HG03442 (cell line): Measurements from ENCODE around the gene LCTL.
"Not testable (repeated sequence)": the region's sequence is repeated elsewhere in the genome, so short reads cannot be mapped to it uniquely, and the experiment has no call there.

Experiments
- ATAC-seq: cut with Tn5 transposase; IDR thresholded peaks from one replicate; pipeline ENCODE4 v1.9.1; 2021; ENCODE audit warnings: mild to moderate bottlenecking, moderate library complexity; ENCODE audit not compliant: unreplicated experiment

LCTL gene

DNA sequence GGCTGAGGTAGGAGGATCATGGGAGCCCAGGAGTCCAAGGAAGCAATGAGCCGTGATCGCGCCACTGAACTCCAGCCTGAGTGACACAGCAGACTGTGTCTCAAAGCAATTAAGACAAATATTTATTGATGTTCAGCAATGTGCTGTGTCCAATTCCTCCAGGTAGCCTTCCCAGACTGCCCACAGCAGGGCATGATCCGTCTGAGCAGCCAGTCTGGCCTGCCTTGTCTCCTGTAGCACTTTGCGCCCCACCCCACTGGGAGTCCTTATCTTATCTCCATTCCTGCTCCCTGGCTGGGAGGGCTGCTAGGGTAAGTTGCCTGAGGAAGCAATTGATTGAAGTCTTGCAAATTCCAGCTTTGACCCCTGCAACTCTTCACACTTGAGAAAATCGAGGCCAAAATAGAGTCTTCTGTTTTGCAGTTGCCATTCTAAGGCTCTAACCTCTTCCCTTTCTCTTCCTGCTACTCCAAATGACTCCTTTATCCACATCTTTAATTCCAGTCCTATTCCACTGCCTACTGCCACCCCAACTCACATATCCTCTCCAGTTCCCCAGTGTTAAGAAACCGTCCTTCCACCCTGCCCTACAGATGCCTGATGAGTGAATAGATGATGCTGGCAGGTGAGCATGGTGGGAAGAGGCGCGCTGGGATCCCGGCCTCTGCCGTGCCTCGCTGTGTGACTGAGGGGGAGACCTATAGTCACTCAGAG is 26.9 kb upstream of the LCTL start:
- ATAC-seq = no peak

GRCh38 chr15:66591322-66591862 is 25.6 kb upstream of the LCTL start:
- no peak for ATAC-seq

DNA sequence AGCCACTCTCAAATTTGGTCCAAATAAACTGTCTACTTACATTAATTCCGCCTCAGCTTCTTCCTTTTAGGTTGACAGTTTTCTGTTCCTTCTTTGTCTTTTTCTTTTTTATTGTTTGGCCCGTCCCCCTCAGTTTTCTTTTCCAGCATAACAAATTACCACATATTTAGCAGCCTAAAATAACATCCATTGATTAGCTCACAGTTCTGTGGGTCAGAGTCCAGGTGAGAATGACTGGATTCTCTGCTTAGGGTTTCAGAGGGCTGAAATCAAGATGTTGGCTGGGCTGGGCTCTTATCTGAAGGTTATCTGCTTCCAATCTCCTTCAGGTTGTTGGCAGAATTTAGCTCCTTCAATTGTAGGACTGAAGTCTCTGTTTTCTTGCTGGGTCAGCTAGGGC is 24.6 kb upstream of the LCTL start:
- ATAC-seq = no peak

DNA sequence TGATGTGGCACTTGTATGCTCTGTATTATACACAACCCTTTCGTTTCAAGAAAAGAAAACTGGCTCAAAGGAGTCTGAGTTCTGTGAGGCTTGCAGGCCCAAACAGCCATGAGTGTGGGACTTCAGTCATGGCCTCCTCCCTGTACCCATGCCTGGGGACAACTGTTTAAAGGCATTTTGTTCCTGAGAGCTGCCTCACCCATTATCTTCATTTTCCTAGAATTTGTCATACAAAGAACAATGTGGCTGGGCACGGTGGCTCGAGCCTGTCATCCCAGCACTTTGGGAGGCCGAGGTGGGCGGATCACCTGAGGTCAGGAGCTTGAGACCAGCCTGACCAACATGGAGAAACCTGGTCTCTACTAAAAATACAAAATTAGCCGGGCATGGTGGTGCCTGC is 23.6 kb upstream of the LCTL start:
- ATAC-seq = not testable (repeated sequence)

DNA sequence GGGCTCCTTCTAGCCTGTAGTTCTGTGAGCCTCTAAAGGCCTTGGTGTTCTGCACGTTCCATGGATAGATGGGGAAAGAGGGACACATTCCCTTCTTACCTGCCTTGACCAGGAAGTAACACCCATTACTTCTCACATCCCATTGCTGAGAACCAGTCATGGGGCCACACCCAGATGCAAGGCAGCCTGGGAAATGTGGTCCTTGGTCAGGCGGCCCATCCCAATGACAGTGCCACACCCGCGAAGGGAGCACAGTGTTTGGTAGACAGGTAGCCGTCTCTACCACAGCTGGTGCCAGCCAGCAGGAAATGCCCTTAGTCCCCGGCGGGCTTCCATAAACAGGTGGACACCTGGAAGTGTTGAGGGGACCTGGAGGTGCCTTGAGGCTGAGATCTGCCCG is 23.2 kb upstream of the LCTL start:
- ATAC-seq = no peak

GRCh38 chr15:66588537-66588936 is 22.7 kb upstream of the LCTL start:
- ATAC-seq = no peak

DNA sequence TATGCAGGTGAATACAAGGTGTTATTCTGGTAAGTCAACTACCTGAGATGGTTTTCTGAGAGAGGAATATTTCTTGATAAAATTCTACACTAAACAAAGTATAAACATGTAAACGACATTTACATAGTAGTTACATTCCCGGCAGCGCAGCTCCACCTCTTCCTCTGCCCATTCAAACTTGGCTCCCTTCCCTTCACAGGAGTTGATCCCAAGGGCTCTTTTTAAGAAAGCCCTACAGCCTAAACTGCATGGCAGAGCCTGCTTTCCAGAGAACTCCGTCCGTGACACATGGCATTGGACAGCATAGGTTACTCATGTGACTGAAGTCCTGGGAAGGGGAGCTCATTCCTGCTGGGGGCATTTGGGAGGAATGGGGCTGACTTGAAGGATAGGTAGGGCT is 22.0 kb upstream of the LCTL start:
- ATAC-seq = no peak

- ATAC-seq = no peak
These were observed 21.2 kb upstream of the LCTL start for GRCh38 chr15:66587020-66587419.

- ATAC-seq = no peak
These were observed 20.6 kb upstream of the LCTL start for GRCh38 chr15:66586155-66586976.

DNA sequence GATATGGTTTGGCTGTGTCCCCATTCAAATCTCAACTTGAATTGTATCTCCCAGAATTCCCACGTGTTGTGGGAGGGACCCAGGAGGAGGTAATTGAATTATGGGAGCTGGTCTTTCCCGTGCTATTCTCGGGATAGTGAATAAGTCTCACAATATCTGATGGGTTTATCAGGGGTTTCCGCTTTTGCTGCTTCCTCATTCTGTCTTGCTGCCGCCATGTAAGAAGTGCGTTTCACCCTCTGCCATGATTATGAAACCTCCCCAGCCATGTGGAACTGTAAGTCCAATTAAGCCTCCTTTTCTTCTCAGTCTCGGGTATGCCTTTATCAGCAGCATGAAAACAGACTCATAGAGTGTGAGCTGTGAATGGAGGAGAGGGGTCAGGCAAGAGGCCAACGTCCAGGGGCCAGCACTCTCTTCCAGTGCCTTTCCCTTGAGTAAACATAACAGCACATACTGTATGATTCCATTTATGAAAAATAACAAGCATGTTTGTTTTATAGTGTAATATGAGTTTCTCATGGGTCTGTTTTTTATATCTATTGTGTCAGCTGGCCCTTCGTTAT is 16.3 kb upstream of the LCTL start:
- no peak for ATAC-seq

- ATAC-seq = no peak
These were observed 14.8 kb upstream of the LCTL start for GRCh38 chr15:66580643-66581042.

GRCh38 chr15:66578286-66578875 is 12.6 kb upstream of the LCTL start:
- no peak for ATAC-seq

GRCh38 chr15:66574596-66574950 is 8.8 kb upstream of the LCTL start:
- ATAC-seq = no peak

GRCh38 chr15:66573719-66574595 is 8.2 kb upstream of the LCTL start:
- ATAC-seq = no peak

DNA sequence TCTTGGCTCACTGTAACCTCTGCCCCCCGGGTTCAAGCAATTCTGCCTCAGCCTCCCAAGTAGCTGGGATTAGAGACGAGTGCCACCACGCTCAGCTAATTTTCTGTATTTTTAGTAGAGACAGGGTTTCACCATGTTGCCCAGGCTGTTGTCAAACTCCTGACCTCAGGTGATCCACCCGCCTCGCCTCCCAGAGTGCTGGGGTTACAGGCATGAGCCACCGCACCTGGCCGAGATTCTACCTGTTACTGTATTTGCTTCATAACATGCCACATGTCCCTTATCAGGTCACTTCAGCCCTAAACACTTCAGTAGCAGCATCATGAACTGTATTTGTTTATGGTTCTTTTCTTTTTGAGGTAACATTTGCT is 7.5 kb upstream of the LCTL start:
- ATAC-seq = no peak

- ATAC-seq = no peak
These were observed 6.3 kb upstream of the LCTL start for GRCh38 chr15:66572146-66572545.

DNA sequence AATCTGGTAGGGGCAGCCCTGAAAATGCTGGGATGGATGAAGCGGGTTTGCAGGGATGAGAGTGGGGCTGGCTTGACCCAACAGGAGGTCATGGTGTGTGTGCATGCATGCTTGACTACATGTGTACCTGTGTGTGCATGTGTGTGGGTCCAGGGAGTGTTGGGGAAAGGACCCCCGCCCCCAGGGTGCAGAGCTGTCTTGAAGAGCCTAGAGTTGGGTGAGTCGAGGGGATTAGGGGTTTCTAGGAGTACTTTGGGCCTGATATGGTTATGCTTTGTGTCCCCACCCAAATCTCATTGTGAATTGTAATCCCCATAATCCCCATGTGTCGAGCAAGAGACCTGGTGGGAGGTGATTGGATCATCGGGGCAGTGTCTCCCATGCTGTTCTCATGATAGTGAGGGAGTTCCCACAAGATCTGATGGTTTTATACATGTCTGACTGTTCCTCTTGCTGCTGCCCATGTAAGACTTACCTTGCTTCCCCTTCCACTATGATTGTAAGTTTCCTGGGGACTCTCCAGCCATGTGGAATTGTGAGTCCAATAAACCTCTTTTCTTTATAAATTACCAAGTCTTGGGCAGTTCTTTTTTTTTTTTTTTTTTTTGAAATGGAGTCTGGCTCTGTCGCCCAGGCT is 5.2 kb upstream of the LCTL start:
- no peak for ATAC-seq

GRCh38 chr15:66570327-66570726 is 4.5 kb upstream of the LCTL start:
- no peak for ATAC-seq

DNA sequence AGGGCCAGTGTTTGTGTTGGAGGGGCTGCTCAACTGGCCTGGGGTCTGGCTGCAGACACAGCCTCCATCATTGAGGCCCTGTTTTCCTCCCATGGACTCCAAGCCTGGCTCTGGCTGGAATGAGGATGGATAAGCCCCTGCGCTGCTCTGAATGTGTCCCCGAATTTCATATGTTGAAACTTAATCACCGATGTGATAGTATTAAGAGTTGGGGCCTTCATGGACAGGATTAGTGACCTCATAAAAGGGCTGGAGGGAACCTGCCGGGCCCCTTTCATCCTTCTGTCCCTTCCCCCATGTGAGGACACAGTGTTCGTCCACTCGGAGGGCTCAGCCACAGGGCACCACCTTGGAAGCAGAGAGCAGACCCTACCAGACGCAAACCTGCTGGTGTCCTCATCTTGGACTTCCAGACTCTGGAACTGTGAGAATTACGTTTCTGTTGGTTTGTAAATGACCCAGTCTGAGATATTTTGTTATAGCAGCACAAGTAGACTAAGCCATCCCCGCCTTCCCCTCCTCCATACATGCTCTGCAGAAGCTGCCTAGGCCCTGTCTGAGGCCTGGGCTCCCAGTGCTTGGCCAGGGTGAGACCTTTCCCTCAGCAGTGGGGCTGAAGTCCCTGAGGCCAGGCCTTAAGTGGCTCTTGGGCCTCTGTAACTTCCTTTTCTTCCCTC is 3.8 kb upstream of the LCTL start:
- no peak for ATAC-seq

DNA sequence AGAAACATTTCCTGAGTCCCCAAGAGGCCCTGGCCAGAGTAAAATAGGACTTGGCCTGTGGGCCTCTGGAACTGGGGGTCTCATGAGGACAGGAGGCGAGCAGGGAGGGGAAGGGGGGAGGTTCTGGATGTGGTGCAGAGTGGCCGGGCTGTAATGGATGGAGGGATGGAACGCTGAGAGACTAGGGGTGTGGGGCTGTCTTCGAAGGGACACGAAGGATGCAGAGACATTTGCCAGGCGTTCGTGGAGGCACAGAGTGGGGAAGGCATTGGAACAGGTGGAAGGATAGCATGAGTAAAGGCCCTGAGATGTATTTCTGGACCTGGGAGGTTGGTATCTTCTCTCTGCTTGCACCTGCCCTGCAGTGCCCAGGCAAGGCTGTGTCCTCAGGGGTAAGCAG is 2.1 kb upstream of the LCTL start:
- ATAC-seq = no peak
